Epithelial cell of esophagus (primary cell): ENCODE data around the gene TXLNA.
A peak's percentile ranks its signal among the peaks of the same experiment; 100 is the strongest.

Experiments
- DNase-seq: peaks from one replicate; pipeline ENCODE4 v3.0.0; 2010; ENCODE audit warnings: low read depth
- H3K4me3 ChIP-seq: 2 replicates; pipeline ENCODE4 v1.5.1; 2011; ENCODE audit warnings: mild to moderate bottlenecking, low read length, control low read depth
- TF ChIP-seq, protein P1 (sequence below): IDR thresholded peaks from 2 replicates; pipeline ENCODE4 v1.5.1; 2011; ENCODE audit warnings: low read depth, mild to moderate bottlenecking, low read length, control low read depth, inconsistent platforms; ENCODE audit not compliant: insufficient read depth; ENCODE audit errors: missing control alignments

TXLNA gene

DNA sequence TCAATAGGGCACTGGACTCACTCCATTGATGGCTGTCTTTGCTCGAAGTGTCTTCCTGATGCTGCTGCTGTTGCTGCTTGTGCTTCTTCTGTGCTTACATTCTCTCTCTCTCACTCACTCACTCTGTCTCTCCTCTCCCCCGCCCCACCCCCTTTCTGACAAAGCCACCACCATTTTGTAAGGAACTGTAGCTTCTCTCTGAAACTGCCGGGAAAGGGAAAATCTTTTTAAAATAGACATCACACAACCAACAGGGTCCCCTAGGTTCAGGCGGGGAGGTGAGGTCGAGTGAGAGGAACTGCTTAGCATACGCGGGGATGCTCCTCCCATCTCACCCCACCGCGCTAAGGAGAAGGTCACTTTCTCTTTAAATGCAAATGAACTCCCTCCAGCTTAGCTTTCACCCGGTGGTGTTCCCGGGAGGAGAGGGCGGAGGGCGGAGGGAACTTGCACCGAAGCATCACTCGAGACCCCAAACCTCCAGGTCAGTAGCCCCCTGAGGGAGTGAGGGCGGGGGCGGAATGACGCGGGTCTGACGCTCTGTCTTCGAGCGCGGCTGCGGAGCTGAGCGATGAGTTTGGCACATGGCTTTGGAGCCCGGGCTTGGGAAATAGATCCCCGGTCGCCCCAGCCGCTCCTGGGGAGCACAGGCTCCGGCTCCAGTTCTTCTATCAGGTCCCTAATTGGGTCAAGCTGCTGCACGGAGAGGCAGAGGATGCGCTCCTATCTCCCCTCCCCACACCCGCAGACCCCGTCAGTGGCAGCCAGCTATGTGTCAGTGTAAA is 20.9 kb downstream of the TXLNA start, which contains the start of gene CCDC28B:
CCDC28B (plus strand) TSS at position 370 of the 785 bp plus-strand sequence. CDS start 1,341 bp downstream, outside the sequence.
- peak; percentile 58 for DNase-seq
- peak within 1 kb of the TSS; percentile 74 for H3K4me3 ChIP-seq
- TF ChIP-seq, protein P1, sequence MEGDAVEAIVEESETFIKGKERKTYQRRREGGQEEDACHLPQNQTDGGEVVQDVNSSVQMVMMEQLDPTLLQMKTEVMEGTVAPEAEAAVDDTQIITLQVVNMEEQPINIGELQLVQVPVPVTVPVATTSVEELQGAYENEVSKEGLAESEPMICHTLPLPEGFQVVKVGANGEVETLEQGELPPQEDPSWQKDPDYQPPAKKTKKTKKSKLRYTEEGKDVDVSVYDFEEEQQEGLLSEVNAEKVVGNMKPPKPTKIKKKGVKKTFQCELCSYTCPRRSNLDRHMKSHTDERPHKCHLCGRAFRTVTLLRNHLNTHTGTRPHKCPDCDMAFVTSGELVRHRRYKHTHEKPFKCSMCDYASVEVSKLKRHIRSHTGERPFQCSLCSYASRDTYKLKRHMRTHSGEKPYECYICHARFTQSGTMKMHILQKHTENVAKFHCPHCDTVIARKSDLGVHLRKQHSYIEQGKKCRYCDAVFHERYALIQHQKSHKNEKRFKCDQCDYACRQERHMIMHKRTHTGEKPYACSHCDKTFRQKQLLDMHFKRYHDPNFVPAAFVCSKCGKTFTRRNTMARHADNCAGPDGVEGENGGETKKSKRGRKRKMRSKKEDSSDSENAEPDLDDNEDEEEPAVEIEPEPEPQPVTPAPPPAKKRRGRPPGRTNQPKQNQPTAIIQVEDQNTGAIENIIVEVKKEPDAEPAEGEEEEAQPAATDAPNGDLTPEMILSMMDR: no peak

DNA sequence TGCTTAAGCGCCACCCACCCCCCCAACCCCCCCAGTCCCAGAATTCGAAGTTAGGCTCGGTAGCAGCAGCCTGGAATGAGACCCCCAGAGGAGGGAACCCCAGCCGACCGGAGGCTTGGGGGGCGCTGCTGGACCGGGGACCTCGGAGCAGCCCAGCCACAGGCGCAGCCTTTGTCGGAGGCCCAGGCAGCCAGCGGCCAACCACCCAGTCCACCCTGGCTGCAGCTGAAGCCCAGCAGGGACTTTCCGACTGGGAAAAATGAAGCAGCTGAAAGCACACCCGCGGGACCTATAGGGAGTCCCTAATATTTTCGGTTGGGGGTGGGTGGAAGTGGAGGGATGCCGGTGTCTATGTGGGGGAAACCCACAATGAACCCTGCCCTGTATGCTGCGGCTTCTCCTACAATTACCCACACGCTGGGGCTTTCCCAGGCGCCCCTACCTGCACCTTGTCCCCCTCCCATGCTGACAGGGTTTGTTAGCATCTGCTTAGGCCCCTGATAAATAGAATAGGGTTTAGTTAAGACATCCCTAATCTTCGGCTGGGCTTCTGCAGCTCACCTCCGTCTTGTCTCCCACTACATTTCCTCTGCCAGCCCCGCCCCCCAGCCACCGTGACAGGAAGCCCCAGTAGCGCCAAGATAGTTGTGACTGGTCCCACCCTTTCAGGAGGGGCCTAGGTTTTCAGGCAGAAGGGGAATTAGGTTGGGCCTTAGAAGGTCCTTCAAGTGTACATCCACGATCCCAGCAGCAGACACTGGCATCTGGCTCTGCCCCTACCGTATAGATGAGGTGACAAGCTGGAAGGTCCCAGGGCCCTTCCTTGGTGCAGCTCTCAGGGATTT is 21.8 kb downstream of the TXLNA start:
- TF ChIP-seq, protein P1: no peak
- peak; percentile 38 for DNase-seq
- H3K4me3 ChIP-seq: peak overlapping the region; percentile 74

DNA sequence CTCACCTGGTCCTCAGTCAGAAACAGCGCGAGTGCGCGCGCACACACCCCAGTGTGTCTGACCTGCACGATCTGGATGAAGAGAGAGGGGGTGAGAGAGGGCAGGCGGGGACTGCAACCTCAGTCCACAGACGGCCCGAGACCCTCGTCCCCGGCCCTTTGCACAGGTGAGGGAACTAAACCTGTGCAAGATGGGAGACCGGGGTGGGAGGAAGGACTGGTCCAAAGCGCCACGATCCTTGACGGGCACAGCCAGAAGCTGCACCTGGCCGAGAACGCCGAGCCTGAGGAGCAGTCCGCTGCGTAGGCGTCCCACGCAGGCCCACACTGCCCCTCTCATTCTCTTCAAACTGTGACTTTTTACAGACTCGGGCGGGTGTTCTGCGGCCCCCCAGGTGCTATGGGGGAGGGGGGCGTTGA is 25.5 kb downstream of the TXLNA start:
- DNase-seq: no peak
- TF ChIP-seq, protein P1: no peak
- H3K4me3 ChIP-seq: peak overlapping the region; percentile 88

DNA sequence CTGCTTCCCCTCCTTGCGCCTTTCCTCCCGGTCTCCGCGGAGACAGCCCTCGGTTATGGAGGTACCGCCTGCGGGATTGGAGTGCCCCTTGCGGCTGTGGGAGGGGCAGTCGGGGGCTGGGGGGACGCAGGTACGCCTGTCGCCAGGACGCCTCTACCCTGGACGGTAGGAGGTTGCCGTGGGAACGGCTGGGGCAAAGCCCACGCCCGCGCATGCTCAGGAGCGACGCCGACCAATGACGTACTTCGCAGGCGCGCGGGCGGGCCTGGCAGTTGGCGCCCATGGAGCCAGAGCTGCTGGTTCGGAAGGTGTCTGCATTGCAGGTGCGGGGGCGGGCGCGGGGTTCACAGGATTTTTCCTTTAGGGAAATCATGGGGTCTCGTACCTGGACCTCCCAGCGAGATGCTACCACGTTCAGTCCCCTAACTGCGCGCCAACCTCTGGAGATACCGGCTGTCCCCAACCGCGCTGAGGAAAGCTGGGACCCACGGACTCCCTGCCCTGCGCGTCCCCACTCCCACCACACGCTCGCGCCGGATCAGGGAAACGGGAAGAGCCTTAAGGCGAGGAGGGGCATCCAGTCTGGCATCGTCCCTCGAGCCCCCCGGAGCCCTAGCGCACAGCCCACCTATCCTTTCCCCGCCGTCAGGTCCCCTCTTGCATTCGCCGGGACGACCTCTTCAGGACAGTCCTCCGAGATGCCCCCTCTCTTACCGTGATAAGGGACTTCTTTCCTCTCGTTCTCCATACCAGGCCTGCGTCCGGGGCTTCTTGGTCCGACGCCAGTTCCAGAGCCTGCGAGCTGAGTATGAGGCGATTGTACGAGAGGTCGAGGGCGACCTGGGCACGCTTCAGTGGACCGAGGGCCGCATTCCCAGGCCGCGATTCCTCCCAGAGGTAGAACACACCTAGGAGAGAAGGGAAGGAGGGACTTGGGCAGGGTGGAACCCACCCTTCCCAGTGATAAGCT is 26.2 kb downstream of the TXLNA start, which contains the start of gene IQCC:
IQCC (plus strand) TSS at position 271 of the 970 bp plus-strand sequence; CDS start at position 282, 11 bp downstream.
- TF ChIP-seq, protein P1: no peak
- peak; percentile 89 for DNase-seq
- H3K4me3 ChIP-seq: peak within 1 kb of the TSS; percentile 88

DNA sequence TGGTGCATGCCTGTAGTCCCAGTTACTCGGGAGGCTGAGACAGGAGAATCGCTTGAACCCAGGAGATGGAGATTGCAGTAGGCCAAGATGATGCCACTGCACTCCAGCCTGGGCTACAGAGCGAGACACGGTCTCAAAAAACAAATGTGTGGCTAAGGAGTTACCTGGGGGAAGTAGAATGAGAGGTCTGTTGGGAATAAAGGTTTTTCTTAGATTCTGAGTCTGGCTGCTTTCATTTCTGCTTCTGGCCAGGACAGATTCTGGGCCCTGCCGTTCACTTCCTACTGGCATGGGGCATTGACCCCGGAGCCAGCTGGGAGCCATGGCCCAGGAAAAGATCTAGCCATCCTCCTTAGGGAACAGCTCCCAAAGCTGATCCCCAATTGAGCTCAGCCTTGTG is 29.0 kb downstream of the TXLNA start:
- TF ChIP-seq, protein P1: no peak
- no peak for DNase-seq
- H3K4me3 ChIP-seq: no peak overlapping the region

DNA sequence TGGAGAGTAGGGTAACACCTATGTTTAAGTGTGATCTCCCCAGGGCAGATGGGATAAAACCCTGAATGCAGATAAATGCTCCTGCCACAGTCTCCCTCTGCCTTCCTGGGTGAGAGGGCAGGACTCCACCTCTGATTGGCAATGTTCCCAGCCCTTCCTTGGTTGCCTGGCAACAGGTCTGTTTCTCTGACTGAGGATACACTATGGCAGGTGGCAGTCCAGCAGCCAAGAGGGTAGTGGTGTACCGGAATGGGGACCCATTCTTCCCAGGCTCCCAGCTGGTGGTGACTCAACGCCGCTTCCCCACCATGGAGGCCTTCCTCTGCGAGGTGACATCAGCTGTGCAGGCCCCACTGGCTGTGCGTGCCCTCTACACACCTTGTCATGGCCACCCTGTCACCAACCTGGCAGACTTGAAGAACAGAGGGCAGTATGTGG is 29.4 kb downstream of the TXLNA start, which contains the start of gene DCDC2B:
DCDC2B (plus strand) TSS at position 199 of the 438 bp plus-strand sequence; CDS start at position 204, 5 bp downstream.
- no peak within 1 kb of the TSS for H3K4me3 ChIP-seq
- peak; percentile 73 for DNase-seq
- TF ChIP-seq, protein P1: no peak
